ENCODE measurements around the gene CUL5.

- peak; percentile 68; the same call in 1 of the 2 replicates for TF ChIP-seq CTCF (conservative IDR thresholded peaks at IDR 0.05)
- no peak for TF ChIP-seq EZH2 (IDR thresholded peaks at IDR 0.05; ENCODE audit: low read depth)
Observed at GRCh38 chr11:107999759-108000455, 8.8 kb upstream of the CUL5 start.
